GM23338 (cell line): Measurements from ENCODE around the gene KYNU. TPM values are rescaled to one million over a fixed set of nuclear protein-coding genes. Genes with fewer than 3 reads are reported as not detected.

Source experiments
- ATAC-seq: fragments of 200-7000 bp; cut with Tn5 transposase; 3 replicates; pipeline ENCODE4 v1.9.1; 2020
- DNase-seq: peaks from one replicate; pipeline ENCODE4 v3.0.0-alpha.2; 2015; ENCODE audit warnings: low spot score
- H2AFZ ChIP-seq: fragments of 200-600 bp; sonication (generic); 2 replicates; pipeline ENCODE4 v1.8.0; 2016; ENCODE audit warnings: antibody characterized with exemption, mild to moderate bottlenecking, moderate library complexity
- H3F3A ChIP-seq: fragments of 200-600 bp; sonication (generic); replicated peaks from 2 replicates; pipeline ENCODE4 v1.8.0; 2017; ENCODE audit warnings: antibody characterized with exemption, mixed run types, low read depth
- H3K27ac ChIP-seq: fragments of 200-600 bp; sonication (generic); 2 replicates; pipeline ENCODE4 v1.6.1; 2016; ENCODE audit warnings: low read depth
- H3K27me3 ChIP-seq: fragments of 200-600 bp; sonication (generic); 2 replicates; pipeline ENCODE4 v1.8.0; 2016; ENCODE audit warnings: mild to moderate bottlenecking, mixed run types, moderate library complexity; ENCODE audit not compliant: insufficient read depth
- H3K36me3 ChIP-seq: fragments of 200-600 bp; sonication (generic); 2 replicates; pipeline ENCODE4 v1.8.0; 2016; ENCODE audit warnings: mild to moderate bottlenecking; ENCODE audit not compliant: insufficient read depth
- H3K4me1 ChIP-seq: fragments of 200-600 bp; sonication (generic); 2 replicates; pipeline ENCODE4 v1.8.0; 2016; ENCODE audit warnings: mild to moderate bottlenecking, moderate library complexity; ENCODE audit not compliant: insufficient read depth
- H3K4me2 ChIP-seq: fragments of 200-600 bp; sonication (generic); 2 replicates; pipeline ENCODE4 v1.7.1; 2017; ENCODE audit warnings: mixed run types
- H3K4me3 ChIP-seq: fragments of 200-600 bp; sonication (generic); 2 replicates; pipeline ENCODE4 v1.6.1; 2016; ENCODE audit warnings: mixed run types
- H3K79me2 ChIP-seq: fragments of 200-600 bp; sonication (generic); replicated peaks from 2 replicates; pipeline ENCODE4 v1.8.0; 2017; ENCODE audit warnings: mild to moderate bottlenecking; ENCODE audit not compliant: insufficient read depth
- H3K9me2 ChIP-seq: fragments of 200-600 bp; sonication (generic); 2 replicates; pipeline ENCODE4 v1.8.0; 2017; ENCODE audit not compliant: insufficient read depth
- H4K20me1 ChIP-seq: fragments of 200-600 bp; sonication (generic); replicated peaks from 2 replicates; pipeline ENCODE4 v1.8.0; 2017; ENCODE audit warnings: mild to moderate bottlenecking; ENCODE audit not compliant: insufficient read depth
- H3K27ac Mint-ChIP-seq: 2 replicates; pipeline ENCODE4 v1.8.0; 2020; ENCODE audit warnings: inconsistent platforms, mild to moderate bottlenecking, moderate library complexity, mixed read lengths
- H3K27me3 Mint-ChIP-seq: 3 replicates; pipeline ENCODE4 v1.8.0; 2022; ENCODE audit warnings: low read depth, mild to moderate bottlenecking, moderate library complexity, mixed read lengths, inconsistent platforms; ENCODE audit not compliant: insufficient read depth, poor library complexity
- H3K36me3 Mint-ChIP-seq: 3 replicates; pipeline ENCODE4 v1.8.0; 2021; ENCODE audit warnings: low read depth, mild to moderate bottlenecking, inconsistent platforms, moderate library complexity, mixed read lengths
- H3K4me1 Mint-ChIP-seq: 3 replicates; pipeline ENCODE4 v1.8.0; 2020; ENCODE audit warnings: mild to moderate bottlenecking, inconsistent platforms, mixed read lengths
- H3K4me3 Mint-ChIP-seq: 3 replicates; pipeline ENCODE4 v1.8.0; 2021; ENCODE audit warnings: moderate library complexity, mild to moderate bottlenecking, inconsistent platforms, mixed read lengths
- H3K9me3 Mint-ChIP-seq: 3 replicates; pipeline ENCODE4 v1.8.0; 2020; ENCODE audit warnings: moderate library complexity, mild to moderate bottlenecking, inconsistent platforms, mixed read lengths
- EZH2phosphoT487 ChIP-seq: fragments of 200-600 bp; sonication (generic); IDR thresholded peaks from one replicate; pipeline ENCODE4 v1.8.1; 2018; ENCODE audit warnings: antibody characterized with exemption; ENCODE audit not compliant: unreplicated experiment
- JUNB ChIP-seq: IDR thresholded peaks from one replicate; pipeline ENCODE4 v1.6.1; 2016; ENCODE audit warnings: antibody characterized with exemption; ENCODE audit not compliant: unreplicated experiment
- POLR2AphosphoS5 ChIP-seq: IDR thresholded peaks from 2 replicates; pipeline ENCODE4 v1.6.1; 2016; ENCODE audit warnings: antibody characterized with exemption, low read depth
- REST ChIP-seq: IDR thresholded peaks from one replicate; pipeline ENCODE4 v1.6.1; 2018; ENCODE audit warnings: antibody characterized with exemption; ENCODE audit not compliant: unreplicated experiment
- STAT1 ChIP-seq: IDR thresholded peaks from one replicate; pipeline ENCODE4 v1.6.1; 2016; ENCODE audit warnings: antibody characterized with exemption; ENCODE audit not compliant: unreplicated experiment
- ZNF114 ChIP-seq: fragments of 250-450 bp; sonication (Bioruptor Pico); IDR thresholded peaks from 2 replicates; pipeline ENCODE4 v1.5.0; 2020; ENCODE audit warnings: mild to moderate bottlenecking, moderate library complexity
- ZNF331 ChIP-seq: fragments of 250-450 bp; sonication (Bioruptor Pico); IDR thresholded peaks from 2 replicates; pipeline ENCODE4 v1.5.0; 2020; ENCODE audit warnings: low read depth, mild to moderate bottlenecking, moderate library complexity
- ZNF462 ChIP-seq: fragments of 250-450 bp; sonication (Bioruptor Pico); IDR thresholded peaks from 2 replicates; pipeline ENCODE4 v1.5.0; 2020; ENCODE audit warnings: mild to moderate bottlenecking, moderate library complexity
- polyA plus RNA-seq: library from polyadenylated mRNA; unstranded; fragments of >200 nt; fragmentation: Nextera tagmentation; extraction: Ambion mirVana; gene quantifications from 2 replicates; pipeline ENCODE4 v1.2.1, GENCODE V29; 2016
- total RNA-seq: library from RNA; depleted of rRNA; stranded (reverse); fragments of >200 nt; shearing (Covaris generic); gene quantifications from 2 replicates; pipeline ENCODE4 v1.2.3, GENCODE V29; 2014
- TF ChIP-seq, protein P1 (sequence below): IDR thresholded peaks from 2 replicates; pipeline ENCODE4 v1.6.1; 2016; ENCODE audit warnings: antibody characterized with exemption

KYNU gene
- total and polyA plus RNA-seq, 2 experiments from 2014 or later, result 0.03 to 0.21 TPM

DNA sequence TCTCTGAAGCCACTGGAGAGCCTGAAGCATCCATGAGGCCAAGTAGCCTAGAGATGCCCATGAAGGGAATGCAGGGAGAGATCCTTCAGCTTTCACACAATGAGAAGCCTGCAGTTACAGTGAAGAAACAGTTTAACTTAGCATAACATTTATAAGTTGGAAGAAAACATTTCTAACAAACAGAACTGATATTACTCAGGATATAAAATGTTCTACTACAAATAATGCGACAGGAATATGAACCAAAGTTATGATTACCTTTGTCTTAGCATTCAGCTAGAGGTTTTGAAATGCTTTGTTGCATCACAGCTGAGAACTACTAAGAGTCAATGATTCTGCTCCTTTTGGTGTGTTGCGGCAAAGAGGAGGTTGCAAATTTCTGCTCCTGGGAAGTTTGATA is 6.9 kb upstream of the KYNU start (continued):
- TF ChIP-seq ZNF462 (CRISPR knock-in tag), result no peak
- TF ChIP-seq, protein P1, sequence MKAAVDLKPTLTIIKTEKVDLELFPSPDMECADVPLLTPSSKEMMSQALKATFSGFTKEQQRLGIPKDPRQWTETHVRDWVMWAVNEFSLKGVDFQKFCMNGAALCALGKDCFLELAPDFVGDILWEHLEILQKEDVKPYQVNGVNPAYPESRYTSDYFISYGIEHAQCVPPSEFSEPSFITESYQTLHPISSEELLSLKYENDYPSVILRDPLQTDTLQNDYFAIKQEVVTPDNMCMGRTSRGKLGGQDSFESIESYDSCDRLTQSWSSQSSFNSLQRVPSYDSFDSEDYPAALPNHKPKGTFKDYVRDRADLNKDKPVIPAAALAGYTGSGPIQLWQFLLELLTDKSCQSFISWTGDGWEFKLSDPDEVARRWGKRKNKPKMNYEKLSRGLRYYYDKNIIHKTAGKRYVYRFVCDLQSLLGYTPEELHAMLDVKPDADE, result no peak
- no peak for TF ChIP-seq STAT1
- no peak for TF ChIP-seq EZH2phosphoT487
- TF ChIP-seq JUNB, result no peak
- TF ChIP-seq ZNF114 (CRISPR knock-in tag), result no peak
- TF ChIP-seq POLR2AphosphoS5, result no peak
- TF ChIP-seq ZNF331 (CRISPR knock-in tag), result no peak

DNA sequence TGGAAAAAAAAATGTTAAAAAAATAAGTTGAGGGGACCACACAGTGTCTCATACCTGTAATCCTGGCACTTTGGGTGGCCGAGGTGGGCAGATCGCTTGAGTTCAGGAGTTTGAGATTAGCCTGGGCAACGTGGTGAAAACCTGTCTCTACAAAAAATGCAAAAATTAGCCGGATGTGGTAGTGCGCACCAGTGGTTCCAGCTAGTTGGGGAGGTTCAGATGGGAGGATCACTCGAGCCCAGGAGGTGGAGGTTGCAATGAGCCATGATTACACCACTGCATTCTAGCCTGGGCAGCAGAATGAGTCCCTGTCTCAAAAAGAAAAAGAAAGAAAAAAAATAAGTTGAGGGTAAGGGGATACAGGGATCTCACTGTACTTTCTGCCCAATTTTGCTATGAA is 6.1 kb upstream of the KYNU start:
- Histone ChIP-seq H4K20me1 (no peaks in the 10 kb centered on the region), H3K36me3 (no peaks in the 10 kb centered on the region), H3K79me2 (no peaks in the 10 kb centered on the region), H3F3A (no peaks in the 10 kb centered on the region), H3K4me3 (no peak overlapping the region), H3K27ac (no peak overlapping the region), H3K4me2 (no peak overlapping the region), H3K27me3 (no peaks in the 10 kb centered on the region), H3K4me1 (0 out of 2 replicates have a peak, but pooled peaks cover 3% of the 10 kb centered on the region), H3K9me2 (no peaks in the 10 kb centered on the region), H2AFZ (no peak overlapping the region)
- ATAC-seq (no peak), DNase-seq (no peak)
- peaks cover 6% of the 10 kb centered on the region; the same call in 1 of the 3 replicates for H3K9me3 Mint-ChIP-seq
- peaks cover 4% of the 10 kb centered on the region for H3K27me3 Mint-ChIP-seq
- no peak for TF ChIP-seq REST
- no peak overlapping the region for H3K27ac Mint-ChIP-seq
- no peak overlapping the region for H3K4me3 Mint-ChIP-seq
- peaks cover 4% of the 10 kb centered on the region; the same call in 2 of the 3 replicates for H3K36me3 Mint-ChIP-seq
- H3K4me1 Mint-ChIP-seq, result peaks cover 6% of the 10 kb centered on the region; the same call in 1 of the 3 replicates
